Activated CD8-positive, alpha-beta memory T cell treated with anti-CD3 and anti-CD28 coated beads, Interleukin-2, amount 10 ng/mL, durations not matched to agents 7 days and 5 days (primary cell): ENCODE data around the gene ATAD3A. TPM values are rescaled to one million over a fixed set of nuclear protein-coding genes. Genes with fewer than 3 reads are reported as not detected.

Experiments
- ATAC-seq: fragments of 150-1000 bp; cut with Tn5 transposase; one replicate; pipeline ENCODE4 v1.10.0; 2021; ENCODE audit warnings: moderate library complexity
- CTCF ChIA-PET: fragments of 350-600 bp; sonication (Branson Sonifier 250); formaldehyde crosslinking; loops from one replicate; lab custom pipeline; 2021; ENCODE audit warnings: antibody characterized with exemption; lab: Charles Lee
- DNase-seq: peaks from one replicate; pipeline ENCODE4 v3.0.0-alpha.2; 2020
- H3K27ac Mint-ChIP-seq: one replicate; pipeline ENCODE4 v1.8.0; 2021; ENCODE audit warnings: mild to moderate bottlenecking, mixed read lengths
- H3K27me3 Mint-ChIP-seq: one replicate; pipeline ENCODE4 v1.8.0; 2021; ENCODE audit warnings: mixed read lengths
- H3K36me3 Mint-ChIP-seq: one replicate; pipeline ENCODE4 v1.8.0; 2021; ENCODE audit warnings: mild to moderate bottlenecking, mixed read lengths
- H3K4me1 Mint-ChIP-seq: one replicate; pipeline ENCODE4 v1.8.0; 2021; ENCODE audit warnings: mixed read lengths
- H3K4me3 Mint-ChIP-seq: one replicate; pipeline ENCODE4 v1.8.0; 2021; ENCODE audit warnings: mild to moderate bottlenecking, moderate library complexity, mixed read lengths
- H3K9me3 Mint-ChIP-seq: one replicate; pipeline ENCODE4 v1.8.0; 2022; ENCODE audit warnings: low read depth, mixed read lengths
- total RNA-seq, 2 experiments: library from RNA; stranded (reverse); gene quantifications; one replicate each; pipeline ENCODE4 v1.2.3, GENCODE V29; 2021

Gene ATAD3A
- total RNA-seq, 2 experiments from 2014 or later: 45.1 to 58.9 TPM

DNA sequence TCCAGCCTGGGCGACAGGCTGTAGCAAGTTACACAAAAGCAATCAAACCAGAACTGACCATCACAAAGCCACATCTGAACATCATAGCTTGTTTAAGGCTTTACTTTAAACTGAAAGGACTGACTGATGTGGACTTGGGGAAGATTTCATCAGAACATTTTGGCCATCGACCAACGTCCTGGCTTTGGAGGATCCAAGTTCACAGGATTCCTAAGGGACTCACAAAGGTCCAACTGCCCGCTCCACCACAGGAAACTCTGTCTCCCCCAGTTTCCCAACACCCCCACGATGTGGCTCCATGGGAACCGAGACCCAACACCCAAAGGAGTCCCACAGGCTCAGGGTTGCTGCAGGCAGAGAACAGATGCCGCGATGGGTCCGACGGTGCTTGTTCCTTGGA is 53.4 kb downstream of the ATAD3A start:
- DNase-seq: no peak
- Mint-ChIP-seq H3K27ac (no peak overlapping the region), H3K4me3 (no peak overlapping the region), H3K27me3 (no peaks in the 10 kb centered on the region), H3K9me3 (no peaks in the 10 kb centered on the region), H3K4me1 (peaks cover 22% of the 10 kb centered on the region), H3K36me3 (peaks cover 37% of the 10 kb centered on the region)
- ATAC-seq: no peak
- CTCF ChIA-PET: interaction anchor here (1.5 kb wide), 1 partner anchor 16 kb away, joined by 3 read pairs; no protein-coding TSS in a partner anchor

- CTCF ChIA-PET: no interaction called here
- ATAC-seq (no peak), DNase-seq (no peak)
- no peak overlapping the region for H3K27ac Mint-ChIP-seq
- H3K4me1 Mint-ChIP-seq: peaks cover 30% of the 10 kb centered on the region
- H3K36me3 Mint-ChIP-seq: peaks cover 33% of the 10 kb centered on the region
- H3K27me3 Mint-ChIP-seq: no peaks in the 10 kb centered on the region
- no peaks in the 10 kb centered on the region for H3K9me3 Mint-ChIP-seq
- no peak overlapping the region for H3K4me3 Mint-ChIP-seq
Observed at GRCh38 chr1:1567152-1567875, 55.4 kb downstream of the ATAD3A start.

- no peak overlapping the region for H3K4me3 Mint-ChIP-seq
- H3K4me1 Mint-ChIP-seq: peaks cover 32% of the 10 kb centered on the region
- H3K27ac Mint-ChIP-seq: no peak overlapping the region
- ATAC-seq (no peak), DNase-seq (no peak)
- H3K27me3 Mint-ChIP-seq: no peaks in the 10 kb centered on the region
- H3K36me3 Mint-ChIP-seq: peaks cover 31% of the 10 kb centered on the region
- CTCF ChIA-PET: no interaction called here
- no peaks in the 10 kb centered on the region for H3K9me3 Mint-ChIP-seq
Observed at GRCh38 chr1:1567891-1568291, 55.9 kb downstream of the ATAD3A start.

DNA sequence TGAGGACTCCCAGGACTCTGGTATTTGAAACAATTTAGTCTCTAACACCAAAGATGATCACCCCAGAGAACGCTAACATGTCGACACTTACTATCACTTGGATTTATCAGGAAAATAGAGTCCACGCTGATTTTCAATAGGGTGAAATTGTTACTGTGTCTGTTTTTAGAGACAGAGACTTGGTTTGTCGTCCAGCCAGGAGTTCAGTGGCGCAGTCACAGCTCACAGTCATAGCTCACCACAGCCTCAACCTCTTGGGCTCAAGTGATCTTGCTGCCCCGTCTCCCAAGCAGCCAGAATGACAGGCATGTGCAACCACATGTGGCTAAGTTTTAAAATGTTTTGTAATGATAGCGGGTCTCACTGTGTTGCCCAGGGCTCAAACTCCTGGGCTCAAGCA is 57.4 kb downstream of the ATAD3A start:
- Mint-ChIP-seq H3K9me3 (no peaks in the 10 kb centered on the region), H3K27ac (no peak overlapping the region), H3K36me3 (peaks cover 28% of the 10 kb centered on the region), H3K4me1 (peaks cover 37% of the 10 kb centered on the region), H3K27me3 (no peaks in the 10 kb centered on the region), H3K4me3 (no peak overlapping the region)
- no peak for DNase-seq
- no peak for ATAC-seq
- CTCF ChIA-PET: interaction anchor here (0.9 kb wide), 1 partner anchor 536 kb away, joined by 3 read pairs; no protein-coding TSS in a partner anchor

DNA sequence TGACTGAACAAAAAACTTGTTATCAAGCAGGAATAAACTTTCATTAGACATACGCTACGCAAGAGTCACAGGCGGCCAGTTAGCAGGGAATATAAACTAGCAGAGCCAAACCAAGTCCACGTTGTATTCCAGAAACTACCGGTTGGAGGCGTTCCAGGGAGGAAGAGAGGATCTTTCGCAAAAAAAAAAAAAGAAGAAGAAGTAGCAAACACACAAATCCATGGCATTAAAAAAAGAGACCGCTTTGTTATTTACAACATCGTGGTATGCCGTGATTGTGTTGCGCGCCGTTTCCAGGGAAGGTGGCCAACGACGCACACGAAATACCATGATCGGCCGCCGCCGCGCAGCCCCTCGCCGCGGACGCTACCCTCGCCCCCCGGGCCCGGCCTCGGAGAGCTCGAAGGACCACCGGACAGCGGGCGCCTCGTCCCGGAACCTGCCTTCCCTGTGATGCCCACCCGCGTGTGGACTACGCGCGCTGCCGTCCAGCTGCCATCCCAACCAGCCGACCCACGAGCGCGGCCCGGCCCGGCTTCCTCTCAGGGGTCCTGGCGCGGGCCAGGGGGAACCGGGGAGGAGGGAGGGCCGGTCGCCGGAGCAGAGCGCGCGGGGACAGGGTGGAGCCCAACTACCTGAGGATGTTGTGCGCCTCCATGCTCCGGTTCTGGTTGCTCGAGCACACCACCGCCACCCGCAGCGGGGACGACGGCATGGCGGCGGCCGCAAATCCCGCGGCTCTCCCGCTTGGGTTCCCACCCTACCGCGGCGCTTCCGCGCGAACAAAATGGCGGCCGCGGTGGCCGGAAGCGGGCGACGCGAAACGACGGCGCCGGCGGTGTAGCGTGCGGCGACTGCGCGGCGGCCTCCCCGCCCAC is 62.1 kb downstream of the ATAD3A start:
- DNase-seq (peak; percentile 82), ATAC-seq (peak; percentile 81)
- CTCF ChIA-PET: interaction anchor here (1.0 to 1.1 kb wide), 2 partner anchors 23 to 42 kb away, joined by 3 to 4 read pairs; partner anchors contain the start of gene MIB2
- Mint-ChIP-seq H3K36me3 (peaks cover 17% of the 10 kb centered on the region), H3K27ac (peak overlapping the region; percentile 98), H3K4me1 (peaks cover 35% of the 10 kb centered on the region), H3K4me3 (peak overlapping the region; percentile 94), H3K27me3 (peaks cover 6% of the 10 kb centered on the region), H3K9me3 (no peaks in the 10 kb centered on the region)

DNA sequence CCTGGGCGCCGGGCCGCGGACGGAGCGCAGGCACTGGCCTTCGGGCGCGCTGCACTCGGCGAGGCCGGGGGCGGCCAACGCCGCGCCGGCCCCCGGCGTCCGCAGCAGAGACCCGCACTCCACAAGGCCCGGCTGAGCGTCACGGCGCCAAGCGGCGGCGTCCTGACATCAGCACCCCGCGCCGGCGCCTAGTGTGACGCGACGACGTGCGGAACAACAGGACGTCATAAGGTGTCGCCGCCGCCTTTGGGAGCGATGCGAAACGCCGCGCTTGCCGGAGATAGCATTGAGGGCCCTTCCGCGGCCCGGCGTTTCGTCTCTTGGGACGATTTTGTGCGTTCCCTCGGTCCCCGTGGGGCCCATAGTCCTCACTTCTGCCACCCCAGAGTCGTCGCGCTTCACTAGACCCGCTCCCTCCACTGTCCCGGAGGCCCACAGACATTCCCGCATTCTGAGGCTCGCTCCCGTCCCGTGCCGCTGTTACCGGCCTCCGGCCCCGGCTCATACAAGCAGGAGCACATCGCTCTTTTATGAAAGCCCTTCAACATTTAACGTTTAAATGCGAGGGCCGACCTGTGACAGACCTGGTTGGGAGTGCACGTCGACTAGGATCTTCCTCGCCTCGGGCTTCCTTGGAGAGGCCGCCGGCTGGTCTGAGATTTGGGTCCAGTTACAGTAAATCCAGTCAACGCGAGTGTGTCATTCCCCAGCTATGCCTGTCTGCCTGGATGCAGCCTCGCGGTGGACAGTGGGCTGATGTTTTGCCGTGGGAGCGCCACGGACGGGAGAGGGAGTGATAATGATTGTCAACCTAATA is 63.0 kb downstream of the ATAD3A start, which contains the start of gene SSU72:
Gene SSU72 (minus strand): TSS at position 143 of the 817 bp plus-strand sequence. CDS start 306 bp downstream, outside the sequence.
- peaks cover 28% of the 10 kb centered on the region for H3K4me1 Mint-ChIP-seq
- ATAC-seq: peak; percentile 90
- H3K27ac Mint-ChIP-seq: peak within 1 kb of the TSS; percentile 98
- peaks cover 8% of the 10 kb centered on the region for H3K27me3 Mint-ChIP-seq
- no peaks in the 10 kb centered on the region for H3K9me3 Mint-ChIP-seq
- CTCF ChIA-PET: interaction anchor here (1.0 to 1.1 kb wide), 2 partner anchors 22 to 41 kb away, joined by 3 to 4 read pairs; partner anchors contain the start of gene MIB2
- peak; percentile 95 for DNase-seq
- peak within 1 kb of the TSS; percentile 94 for H3K4me3 Mint-ChIP-seq
- peaks cover 11% of the 10 kb centered on the region for H3K36me3 Mint-ChIP-seq

- Mint-ChIP-seq H3K36me3 (peaks cover 6% of the 10 kb centered on the region), H3K4me1 (peaks cover 16% of the 10 kb centered on the region), H3K27ac (no peak overlapping the region), H3K9me3 (no peaks in the 10 kb centered on the region), H3K4me3 (no peak overlapping the region), H3K27me3 (peaks cover 22% of the 10 kb centered on the region)
- CTCF ChIA-PET: interaction anchor here (1.7 kb wide), 1 partner anchor 328 kb away, joined by 4 read pairs; no protein-coding TSS in a partner anchor
- DNase-seq (no peak), ATAC-seq (no peak)
Observed at GRCh38 chr1:1577367-1578011, 65.5 kb downstream of the ATAD3A start.

DNA sequence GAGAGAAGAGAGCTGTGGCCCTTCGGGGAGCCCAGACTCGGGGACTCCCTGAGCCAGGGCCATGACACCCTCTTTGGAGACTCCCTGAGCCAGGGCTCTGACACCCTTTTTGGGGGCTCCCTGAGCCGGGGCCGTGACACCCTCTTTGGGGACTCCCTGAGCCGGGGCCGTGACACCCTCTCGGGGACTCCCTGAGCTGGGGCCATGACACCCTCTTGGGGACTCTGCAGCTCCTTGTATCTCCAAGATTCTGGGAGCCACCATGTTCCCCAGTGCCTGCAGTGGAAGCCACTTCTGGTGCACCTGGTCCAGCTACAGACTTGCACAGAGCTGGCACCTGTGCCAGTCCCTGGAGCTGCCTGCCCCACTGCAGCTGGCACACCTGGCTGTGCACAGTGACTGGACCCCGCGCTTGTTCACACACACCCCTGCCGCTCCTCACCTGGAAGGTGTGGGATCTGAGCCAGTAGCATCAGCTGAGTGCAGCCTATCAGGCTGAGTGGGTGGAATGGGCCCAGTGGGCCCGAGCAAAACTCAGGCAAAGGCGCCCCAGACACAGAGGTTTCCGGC is 66.5 kb downstream of the ATAD3A start:
- DNase-seq: no peak
- no peak overlapping the region for H3K4me3 Mint-ChIP-seq
- ATAC-seq: no peak
- peaks cover 25% of the 10 kb centered on the region for H3K27me3 Mint-ChIP-seq
- no peaks in the 10 kb centered on the region for H3K9me3 Mint-ChIP-seq
- CTCF ChIA-PET: interaction anchor here (1.7 kb wide), 1 partner anchor 327 kb away, joined by 4 read pairs; no protein-coding TSS in a partner anchor
- peaks cover 12% of the 10 kb centered on the region for H3K4me1 Mint-ChIP-seq
- H3K36me3 Mint-ChIP-seq: peaks cover 4% of the 10 kb centered on the region
- H3K27ac Mint-ChIP-seq: no peak overlapping the region

DNA sequence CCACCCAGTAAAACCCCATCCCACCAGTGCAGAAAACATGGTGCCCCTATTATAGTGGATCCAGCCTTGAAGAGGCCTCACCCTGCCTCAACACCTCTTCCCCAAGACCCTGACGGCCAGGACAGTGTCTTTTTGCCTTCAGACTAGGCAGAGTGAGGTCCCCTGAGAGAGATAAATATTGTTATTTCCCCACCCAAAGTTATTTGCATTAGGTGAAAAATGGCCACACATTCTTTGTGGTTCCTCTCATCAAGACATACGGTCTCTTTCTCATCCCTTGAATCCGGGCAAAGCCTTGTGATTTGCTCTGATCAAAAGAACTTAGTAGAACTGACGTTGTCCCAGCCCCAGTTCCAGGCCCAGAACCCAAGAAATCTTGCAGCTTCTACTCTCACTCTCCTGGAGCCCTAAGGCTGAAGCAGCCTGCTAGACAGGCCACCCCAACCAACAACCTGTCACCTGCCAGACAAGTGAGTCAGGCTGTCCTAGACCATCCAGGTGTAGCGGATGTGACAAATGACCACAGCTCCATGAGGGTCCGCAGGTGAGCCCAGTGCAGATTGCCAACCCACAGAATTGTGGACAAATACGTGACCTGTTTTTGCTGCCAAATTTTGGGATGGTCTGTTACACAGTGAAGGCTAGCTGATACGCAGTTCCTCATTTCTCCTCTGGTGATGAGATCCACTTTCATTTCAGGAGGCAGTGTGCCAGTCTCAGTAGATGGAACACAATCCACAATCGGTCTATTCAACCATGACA is 70.8 kb downstream of the ATAD3A start:
- H3K4me1 Mint-ChIP-seq: peaks cover 4% of the 10 kb centered on the region
- H3K27ac Mint-ChIP-seq: no peak overlapping the region
- peaks cover 32% of the 10 kb centered on the region for H3K27me3 Mint-ChIP-seq
- ATAC-seq (no peak), DNase-seq (no peak)
- no peaks in the 10 kb centered on the region for H3K9me3 Mint-ChIP-seq
- no peak overlapping the region for H3K4me3 Mint-ChIP-seq
- no peaks in the 10 kb centered on the region for H3K36me3 Mint-ChIP-seq
- CTCF ChIA-PET: no interaction called here

- H3K9me3 Mint-ChIP-seq: no peaks in the 10 kb centered on the region
- peaks cover 29% of the 10 kb centered on the region for H3K27me3 Mint-ChIP-seq
- H3K27ac Mint-ChIP-seq: no peak overlapping the region
- CTCF ChIA-PET: no interaction called here
- H3K4me3 Mint-ChIP-seq: no peak overlapping the region
- ATAC-seq (no peak), DNase-seq (no peak)
- no peaks in the 10 kb centered on the region for H3K36me3 Mint-ChIP-seq
- peaks cover 4% of the 10 kb centered on the region for H3K4me1 Mint-ChIP-seq
Observed at GRCh38 chr1:1583347-1584010, 71.5 kb downstream of the ATAD3A start.
